Parathyroid adenoma (tissue), 2 donors: Measurements from ENCODE around the gene SSTR4.

Experiments used
- H2AFZ ChIP-seq: fragments of 300-600 bp; sonication (generic); one replicate; pipeline ENCODE4 v1.7.0; 2017; ENCODE audit warnings: antibody characterized with exemption, mild to moderate bottlenecking
- H3K27ac ChIP-seq: fragments of 300-600 bp; sonication (generic); one replicate; pipeline ENCODE4 v1.7.0; 2017
- H3K27me3 ChIP-seq: fragments of 300-600 bp; sonication (generic); one replicate; pipeline ENCODE4 v1.7.0; 2017; ENCODE audit warnings: low read length; ENCODE audit not compliant: control insufficient read depth, insufficient read depth
- H3K36me3 ChIP-seq: fragments of 300-600 bp; sonication (generic); one replicate; pipeline ENCODE4 v1.7.0; 2017; ENCODE audit warnings: low read length; ENCODE audit not compliant: control insufficient read depth, insufficient read depth
- H3K4me1 ChIP-seq: fragments of 300-600 bp; sonication (generic); one replicate; pipeline ENCODE4 v1.7.0; 2017; ENCODE audit warnings: control low read depth
- H3K4me2 ChIP-seq: fragments of 300-600 bp; sonication (generic); one replicate; pipeline ENCODE4 v1.7.0; 2017; ENCODE audit warnings: low read length
- H3K4me3 ChIP-seq: fragments of 300-600 bp; sonication (generic); one replicate; pipeline ENCODE4 v1.7.0; 2017; ENCODE audit warnings: low read depth, low read length
- H3K79me2 ChIP-seq: fragments of 300-600 bp; sonication (generic); one replicate; pipeline ENCODE4 v1.7.0; 2017; ENCODE audit warnings: control low read depth
- H3K9ac ChIP-seq: fragments of 300-600 bp; sonication (generic); one replicate; pipeline ENCODE4 v1.7.0; 2017; ENCODE audit warnings: mild to moderate bottlenecking
- H3K9me3 ChIP-seq: fragments of 300-600 bp; sonication (generic); one replicate; pipeline ENCODE4 v1.7.0; 2017; ENCODE audit warnings: low read length; ENCODE audit not compliant: control insufficient read depth
- CTCF ChIP-seq: fragments of 300-600 bp; sonication (generic); IDR thresholded peaks from one replicate; pipeline ENCODE4 v1.7.0; 2017; ENCODE audit warnings: antibody characterized with exemption, mild to moderate bottlenecking
- donor health status: primary hyperparathyroidism.

SSTR4 gene

GRCh38 chr20:23074052-23074451 lies 38.9 kb downstream of the SSTR4 start:
- H3K4me1 ChIP-seq: peaks cover 4% of the 10 kb centered on the region
- H3K36me3 ChIP-seq: no peaks in the 10 kb centered on the region
- no peak overlapping the region for H3K27ac ChIP-seq
- H3K9ac ChIP-seq: no peak overlapping the region
- no peak overlapping the region for H3K4me2 ChIP-seq
- no peak for TF ChIP-seq CTCF
- no peaks in the 10 kb centered on the region for H3K9me3 ChIP-seq
- no peak overlapping the region for H2AFZ ChIP-seq
- H3K79me2 ChIP-seq: no peaks in the 10 kb centered on the region
- no peaks in the 10 kb centered on the region for H3K27me3 ChIP-seq
- no peak overlapping the region for H3K4me3 ChIP-seq

GRCh38 chr20:23077277-23077676 lies 42.2 kb downstream of the SSTR4 start:
- no peaks in the 10 kb centered on the region for H3K36me3 ChIP-seq
- H3K4me3 ChIP-seq: no peak overlapping the region
- peaks cover 4% of the 10 kb centered on the region for H3K4me1 ChIP-seq
- H3K4me2 ChIP-seq: no peak overlapping the region
- no peaks in the 10 kb centered on the region for H3K27me3 ChIP-seq
- H3K27ac ChIP-seq: no peak overlapping the region
- no peaks in the 10 kb centered on the region for H3K79me2 ChIP-seq
- no peak overlapping the region for H3K9ac ChIP-seq
- TF ChIP-seq CTCF: no peak
- no peaks in the 10 kb centered on the region for H3K9me3 ChIP-seq
- H2AFZ ChIP-seq: no peak overlapping the region

GRCh38 chr20:23078351-23079015 lies 43.4 kb downstream of the SSTR4 start:
- Histone ChIP-seq H3K79me2 (no peaks in the 10 kb centered on the region), H3K4me3 (no peak overlapping the region), H3K9me3 (no peaks in the 10 kb centered on the region), H2AFZ (no peak overlapping the region), H3K27ac (no peak overlapping the region), H3K4me1 (peaks cover 4% of the 10 kb centered on the region), H3K4me2 (no peak overlapping the region), H3K9ac (no peak overlapping the region), H3K36me3 (no peaks in the 10 kb centered on the region), H3K27me3 (no peaks in the 10 kb centered on the region)
- TF ChIP-seq CTCF: no peak

- Histone ChIP-seq H2AFZ (no peak overlapping the region), H3K27me3 (no peaks in the 10 kb centered on the region), H3K9me3 (no peaks in the 10 kb centered on the region), H3K79me2 (no peaks in the 10 kb centered on the region), H3K4me3 (no peak overlapping the region), H3K4me1 (peaks cover 4% of the 10 kb centered on the region), H3K27ac (no peak overlapping the region), H3K4me2 (no peak overlapping the region), H3K9ac (no peak overlapping the region), H3K36me3 (no peaks in the 10 kb centered on the region)
- TF ChIP-seq CTCF: no peak
These were observed 43.9 kb downstream of the SSTR4 start for GRCh38 chr20:23079016-23079351.

- no peaks in the 10 kb centered on the region for H3K27me3 ChIP-seq
- H2AFZ ChIP-seq: no peak overlapping the region
- H3K9ac ChIP-seq: no peak overlapping the region
- no peaks in the 10 kb centered on the region for H3K36me3 ChIP-seq
- H3K4me1 ChIP-seq: peaks cover 4% of the 10 kb centered on the region
- H3K4me2 ChIP-seq: no peak overlapping the region
- H3K27ac ChIP-seq: no peak overlapping the region
- TF ChIP-seq CTCF: no peak
- H3K79me2 ChIP-seq: no peaks in the 10 kb centered on the region
- no peaks in the 10 kb centered on the region for H3K9me3 ChIP-seq
- H3K4me3 ChIP-seq: no peak overlapping the region
These were observed 44.8 kb downstream of the SSTR4 start for GRCh38 chr20:23079926-23080325.
